ENCODE data around the gene HSPA1A. TPM values are rescaled to one million over a fixed set of nuclear protein-coding genes. Genes with fewer than 3 reads are reported as not detected.
A peak's percentile ranks its signal among the peaks of the same experiment; 100 is the strongest.

Gene HSPA1A
- total and polyA plus RNA-seq, 9 of the 15 experiments (the other 6 are each of a cell fraction or from before 2014, with no cell fraction given), result 2.2 to 273 (median 107) TPM

GRCh38 chr6:31861919-31862343 is 46.6 kb downstream of the HSPA1A start (continued):
- TF ChIP-seq ZNF165 (CRISPR knock-in tag; IDR thresholded peaks at IDR 0.05; ENCODE audit: borderline replicate concordance) (peak; percentile 77; the same call in 1 of the 2 replicates), ZNF24 (IDR thresholded peaks at IDR 0.05) (no peak), ZNF57 (CRISPR knock-in tag; IDR thresholded peaks at IDR 0.05) (peak; percentile 72; the same call in 1 of the 2 replicates), NFRKB (IDR thresholded peaks at IDR 0.05; ENCODE audit: low read depth) (no peak), ZNF212 (CRISPR knock-in tag; IDR thresholded peaks at IDR 0.05) (no peak), CBX1 (IDR thresholded peaks at IDR 0.05; ENCODE audit: low read depth) (no peak), PML (IDR thresholded peaks at IDR 0.05; ENCODE audit: low read length) (0 out of 2 replicates have a peak, but pooled peaks have one; percentile 9), RCOR1 (IDR thresholded peaks at IDR 0.05; ENCODE audit: borderline replicate concordance in 1 of 2, low read depth in 2 of 2, low read length in 2 of 2) (no peak), PRMT5 (CRISPR knock-in tag; IDR thresholded peaks at IDR 0.05) (peak; percentile 17; the same call in 1 of the 2 replicates), BHLHE40 (IDR thresholded peaks at IDR 0.05; ENCODE audit: low read length) (no peak), NCOA2 (IDR thresholded peaks at IDR 0.05; ENCODE audit: partially characterized antibody in 2 of 2) (no peak), BCLAF1 (IDR thresholded peaks at IDR 0.05; ENCODE audit: borderline replicate concordance in 1 of 2, control insufficient read depth in 1 of 2, low read depth in 2 of 2, low read length in 1 of 2) (no peak), POLR2AphosphoS2 (IDR thresholded peaks at IDR 0.05; ENCODE audit: low read length) (no peak), ERF (CRISPR knock-in tag; IDR thresholded peaks at IDR 0.05) (peak; percentile 12; the same call in 1 of the 2 replicates), CHCHD3 (CRISPR knock-in tag; IDR thresholded peaks at IDR 0.05) (no peak), SMARCB1 (IDR thresholded peaks at IDR 0.05; ENCODE audit: insufficient read length, low read depth) (no peak), FOXK1 (CRISPR knock-in tag; IDR thresholded peaks at IDR 0.05; ENCODE audit: borderline replicate concordance) (0 out of 2 replicates have a peak, but pooled peaks have one; percentile 3), NFATC3 (IDR thresholded peaks at IDR 0.05) (no peak), E2F3 (CRISPR knock-in tag; IDR thresholded peaks at IDR 0.05) (peak; percentile 21; the same call in 1 of the 2 replicates), CXXC5 (CRISPR knock-in tag; IDR thresholded peaks at IDR 0.05) (no peak), SAFB2 (IDR thresholded peaks at IDR 0.05; ENCODE audit: borderline replicate concordance, low read depth, low read length, severe bottlenecking) (no peak), CBFA2T3 (IDR thresholded peaks at IDR 0.05) (no peak), ETV5 (CRISPR knock-in tag; IDR thresholded peaks at IDR 0.05; ENCODE audit: low read depth) (no peak)
- TF ChIP-seq, protein P1, sequence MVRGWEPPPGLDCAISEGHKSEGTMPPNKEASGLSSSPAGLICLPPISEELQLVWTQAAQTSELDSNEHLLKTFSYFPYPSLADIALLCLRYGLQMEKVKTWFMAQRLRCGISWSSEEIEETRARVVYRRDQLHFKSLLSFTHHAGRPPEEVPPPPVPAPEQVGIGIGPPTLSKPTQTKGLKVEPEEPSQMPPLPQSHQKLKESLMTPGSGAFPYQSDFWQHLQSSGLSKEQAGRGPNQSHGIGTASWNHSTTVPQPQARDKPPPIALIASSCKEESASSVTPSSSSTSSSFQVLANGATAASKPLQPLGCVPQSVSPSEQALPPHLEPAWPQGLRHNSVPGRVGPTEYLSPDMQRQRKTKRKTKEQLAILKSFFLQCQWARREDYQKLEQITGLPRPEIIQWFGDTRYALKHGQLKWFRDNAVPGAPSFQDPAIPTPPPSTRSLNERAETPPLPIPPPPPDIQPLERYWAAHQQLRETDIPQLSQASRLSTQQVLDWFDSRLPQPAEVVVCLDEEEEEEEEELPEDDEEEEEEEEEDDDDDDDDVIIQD (CRISPR knock-in tag; IDR thresholded peaks at IDR 0.05), result peak; percentile 80; the same call in 1 of the 2 replicates
- TF ChIP-seq, protein P2, sequence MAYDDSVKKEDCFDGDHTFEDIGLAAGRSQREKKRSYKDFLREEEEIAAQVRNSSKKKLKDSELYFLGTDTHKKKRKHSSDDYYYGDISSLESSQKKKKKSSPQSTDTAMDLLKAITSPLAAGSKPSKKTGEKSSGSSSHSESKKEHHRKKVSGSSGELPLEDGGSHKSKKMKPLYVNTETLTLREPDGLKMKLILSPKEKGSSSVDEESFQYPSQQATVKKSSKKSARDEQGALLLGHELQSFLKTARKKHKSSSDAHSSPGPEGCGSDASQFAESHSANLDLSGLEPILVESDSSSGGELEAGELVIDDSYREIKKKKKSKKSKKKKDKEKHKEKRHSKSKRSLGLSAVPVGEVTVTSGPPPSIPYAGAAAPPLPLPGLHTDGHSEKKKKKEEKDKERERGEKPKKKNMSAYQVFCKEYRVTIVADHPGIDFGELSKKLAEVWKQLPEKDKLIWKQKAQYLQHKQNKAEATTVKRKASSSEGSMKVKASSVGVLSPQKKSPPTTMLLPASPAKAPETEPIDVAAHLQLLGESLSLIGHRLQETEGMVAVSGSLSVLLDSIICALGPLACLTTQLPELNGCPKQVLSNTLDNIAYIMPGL (CRISPR knock-in tag; IDR thresholded peaks at IDR 0.05), result 0 out of 2 replicates have a peak, but pooled peaks have one; percentile 27
